HG02943 (cell line): ENCODE data around the gene LCA5L.
"Not testable (repeated sequence)": the region's sequence is repeated elsewhere in the genome, so short reads cannot be mapped to it uniquely, and the experiment has no call there.

ENCODE experiments used
- ATAC-seq: cut with Tn5 transposase; IDR thresholded peaks from one replicate; pipeline ENCODE4 v1.9.1; 2021; ENCODE audit warnings: mild to moderate bottlenecking, low read depth, moderate library complexity; ENCODE audit not compliant: unreplicated experiment

LCA5L gene

GRCh38 chr21:39388811-39389155 is 56.8 kb downstream of the LCA5L start:
- no peak for ATAC-seq

DNA sequence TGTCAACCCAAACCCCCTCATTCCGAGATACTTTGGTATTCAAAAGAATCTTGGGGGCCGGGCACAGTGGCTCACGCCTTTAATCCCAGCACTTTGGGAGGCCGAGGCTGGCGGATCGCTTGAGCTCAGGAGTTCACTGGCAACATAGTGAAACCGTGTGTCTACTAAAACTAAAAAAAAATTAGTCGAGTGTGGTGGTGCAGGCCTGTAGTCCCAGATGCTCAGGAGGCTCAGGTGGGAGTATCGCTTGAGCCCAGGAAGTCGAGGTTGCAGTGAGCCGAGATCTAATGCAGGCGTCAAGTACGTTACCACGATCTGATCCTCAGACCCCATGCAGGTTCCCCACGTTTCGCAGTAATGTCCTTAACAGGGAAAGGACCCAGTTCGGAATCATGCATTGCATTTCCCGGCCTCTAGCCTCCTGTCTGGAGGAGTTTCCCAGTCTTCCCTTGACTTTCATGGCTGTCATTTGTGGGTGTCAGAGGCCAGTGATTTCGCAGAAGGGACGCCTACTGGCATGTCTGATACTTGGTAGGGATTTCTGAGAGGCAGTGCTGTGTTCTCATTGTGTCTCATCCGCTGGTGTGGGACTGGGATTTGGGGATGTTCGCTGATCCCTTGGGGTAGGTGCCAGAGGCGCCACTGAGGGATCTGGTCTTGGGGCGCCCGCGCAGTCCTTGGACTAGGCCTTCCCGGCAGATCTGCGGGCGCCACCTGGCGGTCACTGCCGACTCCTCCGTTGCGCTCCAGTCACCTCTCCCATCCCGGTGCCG is 57.4 kb downstream of the LCA5L start:
- ATAC-seq, result peak; percentile 62

DNA sequence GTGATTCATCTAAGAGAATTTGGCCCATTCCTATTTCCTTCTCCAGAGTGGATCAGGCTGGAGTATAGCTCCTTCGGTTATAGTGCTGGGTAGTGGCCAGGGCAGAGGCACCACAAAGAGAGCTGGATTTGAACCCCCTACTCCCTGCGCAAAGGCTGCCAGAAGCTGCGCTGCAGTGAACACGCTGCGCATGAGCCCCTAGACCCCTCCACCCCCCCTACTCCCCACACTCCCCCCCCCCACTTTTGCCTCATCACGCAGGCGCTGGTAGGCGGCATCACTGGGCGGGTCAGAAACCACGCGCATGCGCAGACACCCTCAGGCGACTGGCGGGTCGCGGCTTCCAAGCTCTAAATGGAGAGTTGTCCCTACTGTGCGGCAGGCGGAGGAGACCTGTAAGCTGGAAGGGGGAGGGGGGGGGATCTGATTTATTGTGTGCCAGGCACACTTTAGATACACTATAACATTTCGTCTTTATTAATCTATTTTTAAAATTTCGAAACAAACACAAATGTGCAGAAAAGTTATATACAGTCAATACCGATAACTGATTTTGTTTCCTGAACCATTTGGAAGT is 58.0 kb downstream of the LCA5L start:
- ATAC-seq, result peak; percentile 51

DNA sequence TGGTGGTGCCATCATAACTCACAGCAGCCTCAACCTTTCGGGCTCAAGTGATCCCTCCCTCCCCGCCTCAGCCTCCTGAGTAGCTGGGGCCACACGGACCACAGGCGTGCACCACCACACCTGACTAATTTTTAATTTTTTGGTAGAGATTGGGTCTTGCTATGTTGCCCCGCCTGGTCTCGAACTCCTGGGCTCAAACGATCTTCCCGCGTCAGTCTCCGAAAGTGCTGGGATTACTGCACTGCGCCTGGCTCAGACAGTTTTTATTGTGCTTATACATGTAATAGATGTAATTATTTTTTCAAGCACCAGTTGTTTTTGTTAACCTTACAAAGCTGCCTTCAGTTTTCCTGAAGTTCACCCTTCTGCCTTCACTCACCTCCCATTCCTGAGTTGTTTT is 58.7 kb downstream of the LCA5L start:
- ATAC-seq, result no peak

DNA sequence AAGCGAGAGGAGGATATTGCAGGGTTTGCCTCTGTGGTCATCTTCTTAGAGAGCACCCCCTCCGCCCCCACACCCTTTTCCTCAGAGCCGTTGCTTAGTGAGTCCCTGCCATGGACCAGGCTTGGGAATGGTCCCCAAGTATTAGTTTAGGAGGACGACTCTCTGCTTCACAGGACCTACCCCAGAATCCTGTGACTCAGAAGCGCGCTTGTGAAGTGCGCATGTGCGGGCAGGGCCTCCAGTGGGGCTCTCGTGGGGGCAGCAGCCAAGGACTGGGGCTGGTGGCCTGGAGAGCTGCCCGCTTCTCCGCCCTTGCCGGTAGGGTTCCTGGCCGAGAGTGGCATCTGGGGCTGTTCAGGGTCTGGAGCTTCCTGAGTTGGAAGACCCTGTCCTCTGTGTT is 59.4 kb downstream of the LCA5L start:
- no peak for ATAC-seq

GRCh38 chr21:39385299-39386145 is 60.1 kb downstream of the LCA5L start:
- ATAC-seq, result peak; percentile 39

GRCh38 chr21:39384674-39385298 is 60.8 kb downstream of the LCA5L start:
- no peak for ATAC-seq

DNA sequence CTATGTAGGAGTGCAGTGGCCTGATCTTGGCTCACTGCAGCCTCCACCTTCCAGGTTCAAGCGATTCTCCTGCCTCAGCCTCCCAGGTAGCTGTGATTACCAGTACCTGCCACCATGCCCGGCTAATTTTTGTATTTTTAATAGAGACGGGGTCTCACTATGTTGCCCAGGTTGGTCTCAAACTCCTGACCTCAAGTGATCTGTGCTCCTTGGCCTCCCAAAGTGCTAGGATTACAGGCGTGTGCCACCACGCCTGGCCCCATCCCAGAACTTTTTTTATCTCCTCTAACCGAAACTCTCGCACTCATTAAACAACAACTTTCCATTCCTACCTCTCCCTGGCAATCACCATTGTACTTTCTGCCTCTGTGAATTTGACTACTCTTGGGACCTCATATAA is 63.5 kb downstream of the LCA5L start:
- not testable (repeated sequence) for ATAC-seq

- ATAC-seq, result no peak
Observed at GRCh38 chr21:39381009-39381408, 64.6 kb downstream of the LCA5L start.

GRCh38 chr21:39379986-39380891 is 65.3 kb downstream of the LCA5L start:
- peak; percentile 91 for ATAC-seq

GRCh38 chr21:39377444-39378050 is 68.0 kb downstream of the LCA5L start:
- no peak for ATAC-seq

- ATAC-seq, result no peak
Observed at GRCh38 chr21:39375446-39375845, 70.1 kb downstream of the LCA5L start.

GRCh38 chr21:39374046-39374445 is 71.5 kb downstream of the LCA5L start:
- ATAC-seq, result no peak

- no peak for ATAC-seq
Observed at GRCh38 chr21:39373634-39374033, 71.9 kb downstream of the LCA5L start.

DNA sequence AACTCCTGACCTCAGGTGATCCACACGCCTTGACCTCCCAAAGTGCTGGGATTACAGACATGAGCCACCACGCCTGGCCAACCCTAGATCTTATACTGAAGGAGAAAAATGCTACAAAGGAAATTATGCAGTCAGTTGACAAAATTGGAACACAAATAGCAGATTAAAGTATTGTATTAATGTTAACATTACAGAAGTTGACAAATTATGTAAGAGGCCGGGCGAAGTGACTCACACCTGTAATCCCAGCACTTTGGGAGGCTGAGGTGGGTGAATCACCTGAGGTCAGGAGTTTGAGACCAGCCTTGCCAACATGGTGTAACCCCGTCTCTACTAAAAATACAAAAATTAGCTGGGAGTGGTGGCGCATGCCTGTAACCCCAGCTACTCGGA is 75.7 kb downstream of the LCA5L start:
- ATAC-seq, result not testable (repeated sequence)

DNA sequence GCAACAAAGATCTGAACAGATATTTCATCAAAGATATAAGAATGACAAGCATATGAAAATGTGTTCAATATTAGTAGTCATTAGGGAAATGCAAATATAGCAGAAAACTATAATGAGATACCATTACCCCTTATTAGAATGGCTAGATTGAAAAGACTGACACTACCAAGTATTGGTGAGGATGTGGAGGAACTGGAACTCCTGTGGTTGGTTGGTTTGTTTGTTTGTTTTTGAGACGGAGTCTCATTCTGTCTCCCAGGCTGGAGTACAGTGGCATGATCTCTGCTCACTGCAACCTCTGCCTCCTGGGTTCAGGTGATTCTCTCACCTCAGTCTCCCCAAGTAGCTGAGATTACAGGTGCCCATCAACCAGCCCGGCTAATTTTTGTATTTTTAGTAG is 77.8 kb downstream of the LCA5L start:
- ATAC-seq, result no peak

GRCh38 chr21:39366563-39366962 is 79.0 kb downstream of the LCA5L start:
- ATAC-seq, result no peak

DNA sequence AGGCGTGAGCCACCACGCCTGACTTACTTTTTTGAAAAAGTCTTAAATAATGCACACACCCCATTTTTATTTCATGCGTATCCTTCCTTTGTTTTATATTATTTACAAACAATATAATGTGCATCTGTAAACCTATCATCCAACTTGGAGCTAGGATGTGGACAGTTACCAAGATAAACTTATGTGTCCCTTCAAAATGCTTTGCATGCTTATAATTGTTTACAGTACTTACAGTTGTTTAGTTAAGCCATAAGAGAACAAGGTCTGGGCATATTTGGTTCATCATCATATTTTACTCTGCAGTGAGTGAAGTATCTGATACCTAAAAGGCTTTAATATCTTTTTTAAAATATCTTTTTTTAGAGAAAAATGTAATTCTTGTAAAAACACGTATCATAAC is 80.6 kb downstream of the LCA5L start:
- no peak for ATAC-seq
